CD4-positive, alpha-beta T cell treated with Interleukin-6 at 100 ng/mL for 8 hours (primary cell): ENCODE results near the gene SH3PXD2B.
"Not testable (repeated sequence)": the region's sequence is repeated elsewhere in the genome, so short reads cannot be mapped to it uniquely, and the experiment has no call there.

Source experiments
- DNase-seq: peaks from one replicate; pipeline ENCODE4 v3.0.0-alpha.2; 2020; ENCODE audit warnings: mixed read lengths, low spot score

SH3PXD2B gene

GRCh38 chr5:172336676-172337285 lies 117.5 kb downstream of the SH3PXD2B start:
- no peak for DNase-seq

- no peak for DNase-seq
Observed at GRCh38 chr5:172336264-172336663, 118.1 kb downstream of the SH3PXD2B start.

- no peak for DNase-seq
Observed at GRCh38 chr5:172335721-172336120, 118.6 kb downstream of the SH3PXD2B start.

DNA sequence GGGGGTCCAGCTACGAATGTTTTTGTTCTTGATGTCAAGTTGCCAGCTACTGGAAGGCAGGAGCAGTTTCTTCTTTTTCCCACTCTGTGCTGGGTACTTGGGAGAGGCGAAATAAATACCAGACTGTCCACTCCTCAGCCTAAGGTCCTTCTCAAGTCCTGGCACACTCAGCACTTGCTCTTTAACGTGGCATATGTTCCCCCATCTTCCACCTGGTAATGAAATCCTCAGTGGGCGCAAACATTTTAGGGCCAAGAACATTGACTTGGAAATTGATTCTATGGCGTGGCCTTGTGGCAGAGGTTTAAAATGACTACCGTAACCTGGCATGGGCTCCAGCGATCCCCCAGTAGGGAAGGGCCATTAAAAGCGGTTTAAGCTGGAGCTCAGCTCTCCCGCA lies 119.7 kb downstream of the SH3PXD2B start:
- DNase-seq, result no peak

GRCh38 chr5:172334196-172334595 lies 120.1 kb downstream of the SH3PXD2B start:
- no peak for DNase-seq

- not testable (repeated sequence) for DNase-seq
Observed at GRCh38 chr5:172326901-172327300, 127.4 kb downstream of the SH3PXD2B start.

GRCh38 chr5:172325452-172325851 lies 128.9 kb downstream of the SH3PXD2B start:
- DNase-seq, result no peak

GRCh38 chr5:172322028-172322965 lies 132.0 kb downstream of the SH3PXD2B start:
- no peak for DNase-seq

DNA sequence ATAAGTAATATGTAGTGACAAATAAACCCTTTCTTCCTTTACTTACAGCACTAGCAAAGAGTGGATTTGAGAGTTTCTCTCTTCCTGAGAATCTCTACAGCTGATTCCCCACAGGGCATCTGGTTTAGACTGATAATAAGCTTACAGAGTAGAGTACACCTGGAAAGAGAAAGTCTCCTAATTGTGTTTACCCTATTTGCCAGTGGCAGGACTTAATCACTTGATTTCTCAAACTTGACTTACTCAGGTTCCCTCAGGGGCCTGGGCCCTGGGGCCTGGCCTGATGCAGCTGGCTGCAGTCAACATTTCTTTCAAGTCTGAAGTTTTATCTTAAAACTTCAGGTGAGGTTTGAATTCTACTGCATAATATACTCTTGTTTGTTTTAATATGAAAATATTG lies 132.7 kb downstream of the SH3PXD2B start:
- no peak for DNase-seq

DNA sequence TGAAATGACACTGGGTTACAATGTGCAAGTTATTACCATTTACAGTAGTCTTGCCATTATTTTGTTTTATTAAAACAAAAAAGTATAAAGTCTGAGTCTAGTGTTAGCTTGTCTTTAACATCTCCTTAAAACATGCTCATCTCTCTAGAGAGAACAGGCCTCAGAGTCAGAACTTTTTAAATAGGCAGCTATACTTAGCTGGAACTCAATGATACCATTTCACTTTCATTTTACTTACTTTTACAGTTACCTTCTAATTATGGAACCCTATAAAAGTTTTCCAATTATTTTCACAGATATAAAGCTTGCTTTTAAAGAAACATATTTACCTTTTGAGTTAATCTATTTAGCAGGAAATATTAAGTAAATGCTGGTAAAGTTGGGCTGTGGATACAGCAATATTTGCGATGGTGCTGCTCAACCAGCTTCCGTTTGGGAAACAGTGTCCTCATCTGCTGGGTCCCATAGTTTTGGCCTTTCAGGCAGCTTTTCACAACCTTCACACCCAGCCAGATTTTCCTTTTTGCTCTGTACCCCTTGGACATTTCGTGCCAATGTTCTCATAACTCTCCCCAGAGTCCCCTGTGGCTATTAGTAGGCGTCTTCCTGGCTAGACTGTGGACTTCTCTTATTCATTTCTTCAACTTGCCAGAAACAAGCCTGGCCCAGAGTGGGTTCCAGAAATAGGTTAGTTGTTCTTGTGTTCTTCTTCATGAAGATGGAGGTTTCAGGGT lies 134.4 kb downstream of the SH3PXD2B start:
- DNase-seq, result no peak

DNA sequence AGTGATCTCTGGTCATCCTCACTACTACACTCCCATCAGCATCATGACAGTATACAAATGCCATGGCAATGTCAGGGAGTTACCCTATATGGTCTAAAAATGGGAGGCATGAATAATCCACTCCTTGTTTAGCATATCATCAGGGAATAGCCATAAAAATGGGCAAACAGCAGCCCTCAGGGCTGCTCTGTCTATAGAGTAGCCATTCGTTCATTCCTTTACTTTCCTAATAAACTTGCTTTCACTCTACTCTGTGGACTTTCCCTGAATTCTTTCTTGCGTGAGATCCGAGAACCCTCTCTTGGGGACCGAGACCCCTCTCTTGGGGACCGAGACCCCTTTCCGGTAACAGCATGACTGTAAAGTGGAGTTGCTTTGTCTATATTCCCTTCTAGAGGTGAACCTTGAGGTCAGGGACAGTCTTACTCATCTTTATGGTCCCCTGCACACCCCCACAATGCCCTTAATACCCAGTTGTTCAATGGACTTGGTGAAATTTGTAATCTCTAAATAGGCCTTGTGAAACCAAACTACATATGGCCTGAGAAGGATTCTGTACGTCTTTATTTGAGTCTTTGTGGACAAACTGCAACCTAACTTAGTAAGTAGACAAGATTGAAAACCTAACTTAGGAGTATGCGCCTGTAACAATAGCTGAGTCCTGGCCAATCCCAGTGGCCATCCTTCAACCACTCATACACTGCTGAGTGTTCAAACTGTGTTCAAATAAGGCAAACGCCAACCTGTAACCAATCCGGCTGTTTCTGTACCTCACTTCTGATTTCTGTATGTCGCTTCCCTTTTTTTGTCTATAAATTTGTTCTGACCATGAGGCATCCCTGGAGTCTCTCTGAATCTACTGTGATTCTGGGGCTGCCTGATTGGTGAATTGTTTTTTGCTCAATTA lies 138.5 kb downstream of the SH3PXD2B start:
- DNase-seq, result no peak

GRCh38 chr5:172313915-172314314 lies 140.4 kb downstream of the SH3PXD2B start:
- no peak for DNase-seq

GRCh38 chr5:172312286-172312685 lies 142.0 kb downstream of the SH3PXD2B start:
- no peak for DNase-seq

DNA sequence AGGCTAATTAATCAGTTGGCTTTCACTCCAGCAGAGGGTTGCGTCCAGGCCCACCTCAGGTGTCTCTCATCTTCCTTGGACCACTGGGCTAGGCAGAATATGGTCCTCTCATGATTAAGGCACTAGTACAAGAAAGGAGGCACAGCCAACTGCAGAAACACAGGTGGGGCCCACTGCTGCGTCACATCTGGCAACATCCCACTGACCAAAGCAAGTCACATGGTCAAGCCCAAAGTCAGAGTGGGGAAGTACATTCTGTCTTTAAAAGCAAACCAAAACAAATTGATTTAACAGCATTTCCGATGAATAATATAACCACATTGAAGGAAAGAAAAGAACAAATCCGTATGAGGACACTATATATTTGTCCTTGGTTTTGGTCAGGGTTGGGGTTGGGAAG lies 142.7 kb downstream of the SH3PXD2B start:
- no peak for DNase-seq

- DNase-seq, result no peak
Observed at GRCh38 chr5:172311026-172311425, 143.3 kb downstream of the SH3PXD2B start.

DNA sequence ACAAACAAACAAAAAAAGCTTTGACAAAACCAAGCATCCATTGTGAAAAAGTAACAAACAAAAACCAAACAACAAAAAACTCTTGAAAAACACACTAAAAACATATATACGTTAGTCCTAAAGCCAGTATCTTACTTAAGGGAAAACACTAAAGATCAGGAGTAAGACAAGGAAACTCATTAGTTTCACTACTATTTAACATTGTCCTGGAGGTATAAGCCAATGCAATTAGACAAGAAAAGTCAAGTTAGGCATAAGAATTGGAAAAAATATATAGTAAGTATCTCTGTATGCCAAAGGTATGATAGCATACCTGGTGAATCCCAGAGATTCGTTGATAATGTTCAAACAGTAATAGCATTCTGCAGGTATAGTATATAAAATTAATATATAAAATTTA lies 148.9 kb downstream of the SH3PXD2B start:
- no peak for DNase-seq

DNA sequence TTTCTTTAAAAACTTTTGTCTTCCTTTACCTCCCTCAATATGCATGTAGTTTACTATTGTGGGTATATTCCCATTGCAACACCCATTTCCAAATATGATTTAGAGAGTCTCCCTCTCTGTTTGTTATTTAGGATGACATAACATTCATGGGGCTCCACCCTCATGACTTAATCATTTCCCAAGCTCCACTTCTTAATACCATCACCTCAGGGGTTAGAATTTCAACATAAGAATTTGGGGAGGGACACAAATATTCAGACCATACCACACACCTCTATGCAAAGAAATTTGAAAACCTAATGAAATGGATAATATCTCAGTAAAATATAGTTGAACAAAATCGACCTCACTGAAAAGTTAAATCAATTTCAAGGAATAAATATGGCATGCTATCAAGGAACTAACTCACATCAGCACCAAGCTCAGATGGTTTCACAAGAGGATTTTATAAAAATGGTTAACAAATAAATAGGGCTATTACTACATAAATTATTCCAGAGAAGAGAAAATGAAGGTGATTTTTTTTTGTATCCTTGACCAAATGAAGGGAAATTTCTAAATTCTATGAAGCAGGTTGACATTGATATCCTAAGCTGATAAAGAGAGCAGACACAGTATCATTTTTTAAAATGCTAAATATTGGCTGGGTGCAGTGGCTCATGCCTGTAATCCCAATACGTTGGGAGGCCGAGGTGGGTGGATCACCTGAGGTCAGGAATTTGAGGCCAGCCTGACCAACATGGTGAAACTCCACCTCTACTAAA lies 150.6 kb downstream of the SH3PXD2B start:
- no peak for DNase-seq

- DNase-seq, result no peak
Observed at GRCh38 chr5:172303162-172303561, 151.2 kb downstream of the SH3PXD2B start.

- no peak for DNase-seq
Observed at GRCh38 chr5:172302047-172302710, 152.1 kb downstream of the SH3PXD2B start.

- DNase-seq, result no peak
Observed at GRCh38 chr5:172299916-172300439, 154.3 kb downstream of the SH3PXD2B start.
